ENCODE data around the gene CSF1. TPM values are rescaled to one million over a fixed set of nuclear protein-coding genes. Genes with fewer than 3 reads are reported as not detected.

Gene CSF1
- polyA plus RNA-seq, 2 of the 4 experiments (the other 2 are of a cell fraction) = 35.1 to 36.3 TPM

GRCh38 chr1:109912873-109913272, 2.2 kb downstream of the CSF1 start:
- no peaks in the 10 kb centered on the region for H3K9me3 ChIP-seq
- POLR2A ChIA-PET = interaction anchor here (1.1 kb wide), 1 partner anchor 36 kb away, joined by 3 read pairs; no protein-coding TSS in a partner anchor
- H3K4me2 ChIP-seq = peak overlapping the region; percentile 97
- peak overlapping the region; percentile 100 for H3K27ac ChIP-seq
- peaks cover 61% of the 10 kb centered on the region for H3K4me1 ChIP-seq
- no peak for ATAC-seq
- CTCF ChIA-PET = interaction anchor here (6.5 to 10.7 kb wide), 2 partner anchors 71 to 136 kb away, joined by 22 to 63 read pairs; partner anchors contain the start of gene AHCYL1
- WGBS (ENCODE audit: missing lambda C conversion rate) = 0% methylated on average over 1 of the region's 1 CpG
- no peak for DNase-seq (ENCODE audit: low read depth in 1 of 2, low spot score in 1 of 2)
- FAIRE-seq = no peak
- TF ChIP-seq POLR2AphosphoS2 (conservative IDR thresholded peaks at IDR 0.05; ENCODE audit: low read length) (no peak), HOXB5 (CRISPR knock-in tag; IDR thresholded peaks at IDR 0.05) (no peak), MAX (IDR thresholded peaks at IDR 0.05) (no peak), NPAS2 (CRISPR knock-in tag; IDR thresholded peaks at IDR 0.05; ENCODE audit: borderline replicate concordance) (no peak), EHF (CRISPR knock-in tag; IDR thresholded peaks at IDR 0.05) (no peak), EP300 (IDR thresholded peaks at IDR 0.05) (no peak), CHD2 (IDR thresholded peaks at IDR 0.05; ENCODE audit: low read length, partially characterized antibody) (no peak), TP53 (CRISPR knock-in tag; IDR thresholded peaks at IDR 0.05) (no peak), HES2 (IDR thresholded peaks at IDR 0.05) (no peak), MAZ (IDR thresholded peaks at IDR 0.05; ENCODE audit: borderline replicate concordance, low read depth, low read length) (no peak), BCL3 (IDR thresholded peaks at IDR 0.05) (no peak), GATA3 (IDR thresholded peaks at IDR 0.05; ENCODE audit: borderline replicate concordance) (no peak), NR3C1 (IDR thresholded peaks at IDR 0.05) (no peak), JUN (IDR thresholded peaks at IDR 0.05) (no peak), CHD4 (IDR thresholded peaks at IDR 0.05; ENCODE audit: borderline replicate concordance) (no peak), MYC (IDR thresholded peaks at IDR 0.05; ENCODE audit: borderline replicate concordance, low read length) (no peak)
- TF ChIP-seq, protein P1, sequence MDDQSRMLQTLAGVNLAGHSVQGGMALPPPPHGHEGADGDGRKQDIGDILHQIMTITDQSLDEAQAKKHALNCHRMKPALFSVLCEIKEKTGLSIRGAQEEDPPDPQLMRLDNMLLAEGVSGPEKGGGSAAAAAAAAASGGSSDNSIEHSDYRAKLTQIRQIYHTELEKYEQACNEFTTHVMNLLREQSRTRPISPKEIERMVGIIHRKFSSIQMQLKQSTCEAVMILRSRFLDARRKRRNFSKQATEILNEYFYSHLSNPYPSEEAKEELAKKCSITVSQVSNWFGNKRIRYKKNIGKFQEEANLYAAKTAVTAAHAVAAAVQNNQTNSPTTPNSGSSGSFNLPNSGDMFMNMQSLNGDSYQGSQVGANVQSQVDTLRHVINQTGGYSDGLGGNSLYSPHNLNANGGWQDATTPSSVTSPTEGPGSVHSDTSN (IDR thresholded peaks at IDR 0.05) = no peak
- TF ChIP-seq, protein P2, sequence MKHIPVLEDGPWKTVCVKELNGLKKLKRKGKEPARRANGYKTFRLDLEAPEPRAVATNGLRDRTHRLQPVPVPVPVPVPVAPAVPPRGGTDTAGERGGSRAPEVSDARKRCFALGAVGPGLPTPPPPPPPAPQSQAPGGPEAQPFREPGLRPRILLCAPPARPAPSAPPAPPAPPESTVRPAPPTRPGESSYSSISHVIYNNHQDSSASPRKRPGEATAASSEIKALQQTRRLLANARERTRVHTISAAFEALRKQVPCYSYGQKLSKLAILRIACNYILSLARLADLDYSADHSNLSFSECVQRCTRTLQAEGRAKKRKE (CRISPR knock-in tag; IDR thresholded peaks at IDR 0.05; ENCODE audit: low read depth) = no peak
- TF ChIP-seq, protein P3, sequence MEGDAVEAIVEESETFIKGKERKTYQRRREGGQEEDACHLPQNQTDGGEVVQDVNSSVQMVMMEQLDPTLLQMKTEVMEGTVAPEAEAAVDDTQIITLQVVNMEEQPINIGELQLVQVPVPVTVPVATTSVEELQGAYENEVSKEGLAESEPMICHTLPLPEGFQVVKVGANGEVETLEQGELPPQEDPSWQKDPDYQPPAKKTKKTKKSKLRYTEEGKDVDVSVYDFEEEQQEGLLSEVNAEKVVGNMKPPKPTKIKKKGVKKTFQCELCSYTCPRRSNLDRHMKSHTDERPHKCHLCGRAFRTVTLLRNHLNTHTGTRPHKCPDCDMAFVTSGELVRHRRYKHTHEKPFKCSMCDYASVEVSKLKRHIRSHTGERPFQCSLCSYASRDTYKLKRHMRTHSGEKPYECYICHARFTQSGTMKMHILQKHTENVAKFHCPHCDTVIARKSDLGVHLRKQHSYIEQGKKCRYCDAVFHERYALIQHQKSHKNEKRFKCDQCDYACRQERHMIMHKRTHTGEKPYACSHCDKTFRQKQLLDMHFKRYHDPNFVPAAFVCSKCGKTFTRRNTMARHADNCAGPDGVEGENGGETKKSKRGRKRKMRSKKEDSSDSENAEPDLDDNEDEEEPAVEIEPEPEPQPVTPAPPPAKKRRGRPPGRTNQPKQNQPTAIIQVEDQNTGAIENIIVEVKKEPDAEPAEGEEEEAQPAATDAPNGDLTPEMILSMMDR (IDR thresholded peaks at IDR 0.05) = no peak
- TF ChIP-seq, protein P4, sequence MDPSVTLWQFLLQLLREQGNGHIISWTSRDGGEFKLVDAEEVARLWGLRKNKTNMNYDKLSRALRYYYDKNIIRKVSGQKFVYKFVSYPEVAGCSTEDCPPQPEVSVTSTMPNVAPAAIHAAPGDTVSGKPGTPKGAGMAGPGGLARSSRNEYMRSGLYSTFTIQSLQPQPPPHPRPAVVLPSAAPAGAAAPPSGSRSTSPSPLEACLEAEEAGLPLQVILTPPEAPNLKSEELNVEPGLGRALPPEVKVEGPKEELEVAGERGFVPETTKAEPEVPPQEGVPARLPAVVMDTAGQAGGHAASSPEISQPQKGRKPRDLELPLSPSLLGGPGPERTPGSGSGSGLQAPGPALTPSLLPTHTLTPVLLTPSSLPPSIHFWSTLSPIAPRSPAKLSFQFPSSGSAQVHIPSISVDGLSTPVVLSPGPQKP (IDR thresholded peaks at IDR 0.05; ENCODE audit: low read depth, low read length) = no peak
- peak overlapping the region; percentile 99 for H3K4me3 ChIP-seq

Data from A549 (cell line).